Mucosa of rectum (tissue), 2 donors: Measurements from ENCODE around the gene JAKMIP1.

ENCODE experiments used
- H3K27ac ChIP-seq, 2 donors: one replicate each; pipeline ENCODE4 v1.7.0; 2013; ENCODE audit warnings: inconsistent platforms in 2 of 2, low read depth in 2 of 2, low read length in 2 of 2
- H3K27me3 ChIP-seq, 2 donors: one replicate each; pipeline ENCODE4 v1.7.0; 2013; ENCODE audit warnings: low read length in 2 of 2; ENCODE audit not compliant: control insufficient read depth in 2 of 2, insufficient read depth in 2 of 2
- H3K36me3 ChIP-seq, 2 donors: one replicate each; pipeline ENCODE4 v1.7.0; 2013; ENCODE audit warnings: low read length in 2 of 2; ENCODE audit not compliant: control insufficient read depth in 2 of 2, insufficient read depth in 2 of 2
- H3K4me1 ChIP-seq, 2 donors: one replicate each; pipeline ENCODE4 v1.7.0; 2013; ENCODE audit warnings: low read length in 2 of 2, mild to moderate bottlenecking in 1 of 2; ENCODE audit not compliant: control insufficient read depth in 2 of 2, insufficient read depth in 2 of 2
- H3K4me3 ChIP-seq, 2 donors: one replicate each; pipeline ENCODE4 v1.7.0; 2013; ENCODE audit warnings: low read length in 2 of 2
- H3K9ac ChIP-seq, 2 donors: one replicate each; pipeline ENCODE4 v1.7.0; 2013; ENCODE audit warnings: low read length in 2 of 2, low read depth in 1 of 2, mild to moderate bottlenecking in 1 of 2
- H3K9me3 ChIP-seq, 2 donors: one replicate each; pipeline ENCODE4 v1.7.0; 2013; ENCODE audit warnings: low read length in 2 of 2; ENCODE audit not compliant: control insufficient read depth in 2 of 2
- donor health status: healthy.
- donor health status: Normal muscosa, but diverticular disease.

The JAKMIP1 gene

GRCh38 chr4:6200011-6200921 lies at the start of gene JAKMIP1:
JAKMIP1 (minus strand) TSS chr4:6200549; CDS start chr4:6112850, 87,699 bp downstream.
- H3K27me3 ChIP-seq = peaks cover 24 to 26% of the 10 kb centered on the region in 2 donors

DNA sequence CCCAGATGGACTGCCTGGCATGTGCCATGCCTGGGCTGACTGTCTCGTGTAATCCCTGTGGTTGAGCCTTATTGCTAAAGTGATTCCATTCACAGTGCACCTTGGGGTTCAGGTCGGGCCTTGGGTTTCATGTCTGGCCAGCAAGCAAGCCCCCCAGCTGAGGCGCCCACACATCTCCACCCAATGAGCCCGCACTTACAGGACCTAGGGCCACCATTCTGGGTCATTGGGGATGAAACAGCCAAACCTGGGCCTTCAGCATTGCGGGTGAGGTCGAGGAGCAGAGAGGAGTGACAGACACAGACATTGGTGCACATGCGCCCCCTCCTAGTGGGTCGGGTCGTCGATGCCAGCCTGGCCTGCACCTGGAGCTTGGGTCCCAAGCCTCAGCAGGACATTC lies 48.0 kb upstream of the JAKMIP1 start:
- Histone ChIP-seq H3K9ac (no peak overlapping the region), H3K36me3 (no peaks in the 10 kb centered on the region), H3K27me3 (peaks cover 9 to 16% of the 10 kb centered on the region in 2 donors), H3K9me3 (peaks cover 0 to 2% of the 10 kb centered on the region in 2 donors), H3K27ac (no peak overlapping the region), H3K4me3 (no peak overlapping the region), H3K4me1 (no peaks in the 10 kb centered on the region)

More at GRCh38 chr4:6200011-6200921, at the start of gene JAKMIP1:
- peak within 1 kb of the TSS in 1 of 2 donors; percentile 26 for H3K9ac ChIP-seq
- H3K9me3 ChIP-seq = peaks cover 0 to 3% of the 10 kb centered on the region in 2 donors
- no peak within 1 kb of the TSS for H3K27ac ChIP-seq
- no peaks in the 10 kb centered on the region for H3K36me3 ChIP-seq
- peak within 1 kb of the TSS; percentile 41 to 59 for H3K4me3 ChIP-seq
- peaks cover 0 to 4% of the 10 kb centered on the region in 2 donors for H3K4me1 ChIP-seq

DNA sequence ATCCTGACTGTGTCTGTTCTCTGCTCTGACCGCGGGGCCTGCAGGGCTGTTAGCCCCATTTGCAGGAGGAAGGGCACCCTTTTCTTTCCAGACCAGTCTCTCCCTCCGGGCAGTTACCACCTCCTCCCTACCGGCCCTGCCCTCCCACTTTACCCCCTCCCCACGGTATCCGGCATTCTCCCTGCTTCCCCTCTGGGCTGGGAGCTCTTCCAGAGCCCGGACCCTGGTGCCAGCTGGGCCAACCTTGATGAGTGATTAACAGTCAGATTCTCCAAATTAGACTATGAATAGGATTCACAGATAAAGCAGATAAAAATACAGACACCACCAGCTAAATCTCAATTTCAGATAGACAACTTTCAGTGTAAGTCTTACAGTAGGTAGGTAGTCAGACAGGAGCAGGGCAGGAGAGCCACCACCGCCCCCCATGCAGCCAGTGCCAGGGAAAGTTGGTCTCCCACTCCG lies 45.9 kb upstream of the JAKMIP1 start:
- Histone ChIP-seq H3K27ac (no peak overlapping the region), H3K9me3 (peaks cover 0 to 2% of the 10 kb centered on the region in 2 donors), H3K4me3 (no peak overlapping the region), H3K9ac (no peak overlapping the region), H3K36me3 (no peaks in the 10 kb centered on the region), H3K4me1 (no peaks in the 10 kb centered on the region), H3K27me3 (peaks cover 9 to 16% of the 10 kb centered on the region in 2 donors)

GRCh38 chr4:6245246-6246169 lies 45.2 kb upstream of the JAKMIP1 start:
- Histone ChIP-seq H3K4me3 (no peak overlapping the region), H3K27ac (no peak overlapping the region), H3K9me3 (peaks cover 0 to 2% of the 10 kb centered on the region in 2 donors), H3K27me3 (peaks cover 11 to 16% of the 10 kb centered on the region in 2 donors), H3K9ac (no peak overlapping the region), H3K36me3 (no peaks in the 10 kb centered on the region), H3K4me1 (no peaks in the 10 kb centered on the region)

DNA sequence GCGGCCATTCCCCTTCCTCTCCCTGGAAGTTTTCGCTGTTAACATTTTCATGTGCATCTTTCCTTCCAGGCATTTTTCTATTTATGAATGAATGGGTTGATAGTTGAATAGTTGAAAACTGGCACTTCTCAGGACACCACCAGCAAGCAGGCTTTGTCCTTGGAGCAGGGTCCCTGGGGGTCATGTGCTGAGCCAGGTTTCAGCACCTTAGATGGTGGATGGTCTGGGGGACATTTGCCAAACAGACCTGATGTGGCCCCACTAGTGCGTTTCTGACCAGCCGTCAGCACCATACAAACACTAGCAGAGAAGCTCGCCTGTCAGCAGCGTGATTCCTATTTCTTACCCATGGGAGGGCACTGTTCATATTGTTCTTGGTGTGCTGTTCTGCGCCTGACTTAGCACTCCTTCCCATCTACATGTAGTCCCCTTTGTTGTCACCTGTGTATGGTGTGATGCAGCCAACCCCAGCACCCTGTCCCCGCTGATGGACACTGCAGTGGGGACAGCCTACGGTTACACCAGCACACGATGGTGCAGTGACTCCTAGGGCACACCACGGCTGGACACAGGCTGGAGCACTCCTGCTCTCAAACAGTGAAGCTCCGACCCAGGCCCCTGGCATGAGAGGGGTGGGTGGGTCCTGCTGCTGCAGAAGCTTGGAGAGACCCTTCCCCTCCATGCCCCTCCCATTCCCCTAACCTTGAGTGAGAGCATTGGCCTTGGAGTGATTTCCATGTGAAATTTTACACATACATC lies 42.1 kb upstream of the JAKMIP1 start:
- Histone ChIP-seq H3K27me3 (peaks cover 2 to 5% of the 10 kb centered on the region in 2 donors), H3K9ac (no peak overlapping the region), H3K4me1 (no peaks in the 10 kb centered on the region), H3K4me3 (no peak overlapping the region), H3K27ac (no peak overlapping the region), H3K36me3 (no peaks in the 10 kb centered on the region), H3K9me3 (peaks cover 0 to 2% of the 10 kb centered on the region in 2 donors)

- Histone ChIP-seq H3K4me1 (no peaks in the 10 kb centered on the region), H3K9me3 (peaks cover 0 to 2% of the 10 kb centered on the region in 2 donors), H3K27me3 (peaks cover 2% of the 10 kb centered on the region in 2 donors), H3K4me3 (no peak overlapping the region), H3K36me3 (no peaks in the 10 kb centered on the region), H3K27ac (no peak overlapping the region), H3K9ac (no peak overlapping the region)
Observed at GRCh38 chr4:6241062-6241845, 40.9 kb upstream of the JAKMIP1 start.

DNA sequence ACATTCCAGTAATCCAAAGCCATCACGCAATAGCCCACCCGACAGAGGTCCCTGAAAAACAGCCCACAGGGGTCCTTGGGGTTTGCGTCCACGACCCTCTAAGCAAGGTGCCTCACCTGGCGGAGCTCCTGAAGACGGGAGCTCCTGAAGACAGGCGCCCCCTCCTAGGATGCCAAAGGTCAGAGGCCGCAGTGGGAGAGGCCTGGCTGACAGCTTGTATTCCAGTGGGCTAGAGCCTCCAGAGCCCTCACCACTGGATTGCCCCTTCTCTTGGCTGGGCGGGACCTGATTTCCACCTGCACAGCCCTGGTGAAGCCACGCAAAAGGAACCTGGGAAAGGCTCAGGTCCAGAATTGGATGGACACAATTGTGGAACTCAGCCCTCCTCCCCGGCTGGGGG lies 39.6 kb upstream of the JAKMIP1 start:
- H3K9ac ChIP-seq = no peak overlapping the region
- H3K4me1 ChIP-seq = no peaks in the 10 kb centered on the region
- H3K4me3 ChIP-seq = no peak overlapping the region
- peaks cover 0 to 2% of the 10 kb centered on the region in 2 donors for H3K9me3 ChIP-seq
- H3K27ac ChIP-seq = no peak overlapping the region
- H3K36me3 ChIP-seq = no peaks in the 10 kb centered on the region
- H3K27me3 ChIP-seq = peaks cover 0 to 2% of the 10 kb centered on the region in 2 donors

GRCh38 chr4:6239486-6239885 lies 39.1 kb upstream of the JAKMIP1 start:
- H3K9me3 ChIP-seq = peaks cover 0 to 2% of the 10 kb centered on the region in 2 donors
- H3K27ac ChIP-seq = no peak overlapping the region
- peaks cover 0 to 2% of the 10 kb centered on the region in 2 donors for H3K27me3 ChIP-seq
- H3K4me3 ChIP-seq = no peak overlapping the region
- H3K4me1 ChIP-seq = no peaks in the 10 kb centered on the region
- H3K9ac ChIP-seq = no peak overlapping the region
- no peaks in the 10 kb centered on the region for H3K36me3 ChIP-seq
